HG02763 (cell line): ENCODE data around the gene HEYL.

Source experiments
- ATAC-seq: cut with Tn5 transposase; IDR thresholded peaks from one replicate; pipeline ENCODE4 v1.9.1; 2021; ENCODE audit warnings: mild to moderate bottlenecking, moderate library complexity; ENCODE audit not compliant: unreplicated experiment

The HEYL gene

GRCh38 chr1:39639305-39640130 is at the start of gene HEYL:
Gene HEYL (minus strand): TSS chr1:39639643. CDS start chr1:39639625, 18 bp downstream.
- ATAC-seq, result no peak

GRCh38 chr1:39689214-39689613 is 49.8 kb upstream of the HEYL start:
- ATAC-seq, result no peak

- ATAC-seq, result no peak
Observed at GRCh38 chr1:39688706-39689105, 49.3 kb upstream of the HEYL start.

- ATAC-seq, result no peak
Observed at GRCh38 chr1:39687243-39687642, 47.8 kb upstream of the HEYL start.

GRCh38 chr1:39685071-39685470 is 45.6 kb upstream of the HEYL start:
- ATAC-seq, result no peak

GRCh38 chr1:39684313-39684664 is 44.8 kb upstream of the HEYL start:
- no peak for ATAC-seq

- no peak for ATAC-seq
Observed at GRCh38 chr1:39683591-39684312, 44.3 kb upstream of the HEYL start.

- ATAC-seq, result no peak
Observed at GRCh38 chr1:39681999-39682398, 42.6 kb upstream of the HEYL start.

GRCh38 chr1:39681294-39681693 is 41.9 kb upstream of the HEYL start:
- ATAC-seq, result no peak

- ATAC-seq, result no peak
Observed at GRCh38 chr1:39680751-39681150, 41.3 kb upstream of the HEYL start.

GRCh38 chr1:39679821-39680220 is 40.4 kb upstream of the HEYL start:
- no peak for ATAC-seq

GRCh38 chr1:39678889-39679288 is 39.4 kb upstream of the HEYL start:
- ATAC-seq, result no peak

- ATAC-seq, result no peak
Observed at GRCh38 chr1:39677645-39678044, 38.2 kb upstream of the HEYL start.

- no peak for ATAC-seq
Observed at GRCh38 chr1:39676948-39677548, 37.6 kb upstream of the HEYL start.

GRCh38 chr1:39675220-39675619 is 35.8 kb upstream of the HEYL start:
- no peak for ATAC-seq

GRCh38 chr1:39673215-39673614 is 33.8 kb upstream of the HEYL start:
- ATAC-seq, result no peak

- no peak for ATAC-seq
Observed at GRCh38 chr1:39672551-39672947, 33.1 kb upstream of the HEYL start.

GRCh38 chr1:39671793-39672550 is 32.5 kb upstream of the HEYL start, which contains the start of gene NT5C1A:
Gene NT5C1A (minus strand): TSS chr1:39672107. CDS start chr1:39672038, 69 bp downstream.
- no peak for ATAC-seq

- ATAC-seq, result no peak
Observed at GRCh38 chr1:39671433-39671792, 32.0 kb upstream of the HEYL start.

GRCh38 chr1:39670689-39671088 is 31.2 kb upstream of the HEYL start:
- no peak for ATAC-seq

- no peak for ATAC-seq
Observed at GRCh38 chr1:39668894-39669293, 29.5 kb upstream of the HEYL start.
